ENCODE results near the gene STPG2. TPM values are rescaled to one million over a fixed set of nuclear protein-coding genes. Genes with fewer than 3 reads are reported as not detected.

The STPG2 gene
- total RNA-seq, 1 donor from 2014 or later, result 0.14 TPM

- H3K36me3 ChIP-seq (ENCODE audit: insufficient read depth, low read length), result no peaks in the 10 kb centered on the region
- Mint-ChIP-seq H3K27ac (ENCODE audit: unreplicated experiment) (no peak overlapping the region), H3K4me3 (ENCODE audit: unreplicated experiment) (no peak overlapping the region), H3K4me1 (ENCODE audit: low read depth, unreplicated experiment) (no peaks in the 10 kb centered on the region), H3K36me3 (ENCODE audit: low read depth, unreplicated experiment) (no peaks in the 10 kb centered on the region), H3K27me3 (ENCODE audit: low read depth, unreplicated experiment) (no peaks in the 10 kb centered on the region), H3K9me3 (ENCODE audit: unreplicated experiment) (peaks cover 4% of the 10 kb centered on the region)
- no peaks in the 10 kb centered on the region for H4K20me1 ChIP-seq (ENCODE audit: insufficient read depth, low read length)
- H3K9me3 ChIP-seq (ENCODE audit: insufficient read depth, low read depth, low read length), result peaks cover 7% of the 10 kb centered on the region
- H3K4me2 ChIP-seq (ENCODE audit: low read length), result no peak overlapping the region
- no peak overlapping the region for H3K9ac ChIP-seq (ENCODE audit: low read length)
- H3K27ac ChIP-seq (ENCODE audit: low read depth, low read length), result no peak overlapping the region
- no peaks in the 10 kb centered on the region for H3K27me3 ChIP-seq (ENCODE audit: insufficient read depth, low read length)
- TF ChIP-seq CTCF (IDR thresholded peaks at IDR 0.05; ENCODE audit: insufficient read depth, low read depth, low read length), result no peak
- TF ChIP-seq EZH2 (IDR thresholded peaks at IDR 0.05; ENCODE audit: insufficient read depth, low read length), result no peak
- H2AFZ ChIP-seq (ENCODE audit: low read depth, low read length), result no peak overlapping the region
- FAIRE-seq (no peak), DNase-seq (ENCODE audit: low read depth) (no peak)
- no peak overlapping the region for H3K4me3 ChIP-seq (ENCODE audit: insufficient read depth, low read depth, low read length)
- H3K79me2 ChIP-seq (ENCODE audit: insufficient read depth, low read length), result no peaks in the 10 kb centered on the region
- no peaks in the 10 kb centered on the region for H3K4me1 ChIP-seq (ENCODE audit: insufficient read depth, low read length)
Measured at GRCh38 chr4:97950836-97951235, 192.4 kb downstream of the STPG2 start.

GRCh38 chr4:97942951-97943350 lies 200.3 kb downstream of the STPG2 start:
- DNase-seq (ENCODE audit: low read depth) (no peak), FAIRE-seq (no peak)
- Histone ChIP-seq H3K79me2 (ENCODE audit: insufficient read depth, low read length) (no peaks in the 10 kb centered on the region), H3K4me2 (ENCODE audit: low read length) (no peak overlapping the region), H2AFZ (ENCODE audit: low read depth, low read length) (no peak overlapping the region), H3K27ac (ENCODE audit: low read depth, low read length) (no peak overlapping the region), H4K20me1 (ENCODE audit: insufficient read depth, low read length) (no peaks in the 10 kb centered on the region), H3K36me3 (ENCODE audit: insufficient read depth, low read length) (no peaks in the 10 kb centered on the region), H3K9me3 (ENCODE audit: insufficient read depth, low read depth, low read length) (no peaks in the 10 kb centered on the region), H3K9ac (ENCODE audit: low read length) (no peak overlapping the region), H3K4me3 (ENCODE audit: insufficient read depth, low read depth, low read length) (no peak overlapping the region), H3K27me3 (ENCODE audit: insufficient read depth, low read length) (no peaks in the 10 kb centered on the region), H3K4me1 (ENCODE audit: insufficient read depth, low read length) (no peaks in the 10 kb centered on the region)
- H3K36me3 Mint-ChIP-seq (ENCODE audit: low read depth, unreplicated experiment), result no peaks in the 10 kb centered on the region
- H3K9me3 Mint-ChIP-seq (ENCODE audit: unreplicated experiment), result peaks cover 11% of the 10 kb centered on the region
- no peak overlapping the region for H3K27ac Mint-ChIP-seq (ENCODE audit: unreplicated experiment)
- H3K4me3 Mint-ChIP-seq (ENCODE audit: unreplicated experiment), result no peak overlapping the region
- no peaks in the 10 kb centered on the region for H3K27me3 Mint-ChIP-seq (ENCODE audit: low read depth, unreplicated experiment)
- no peaks in the 10 kb centered on the region for H3K4me1 Mint-ChIP-seq (ENCODE audit: low read depth, unreplicated experiment)
- TF ChIP-seq EZH2 (IDR thresholded peaks at IDR 0.05; ENCODE audit: insufficient read depth, low read length), result no peak
- no peak for TF ChIP-seq CTCF (IDR thresholded peaks at IDR 0.05; ENCODE audit: insufficient read depth, low read depth, low read length)

- no peaks in the 10 kb centered on the region for H3K79me2 ChIP-seq (ENCODE audit: insufficient read depth, low read length)
- no peaks in the 10 kb centered on the region for H3K4me1 Mint-ChIP-seq (ENCODE audit: low read depth, unreplicated experiment)
- no peak overlapping the region for H3K4me2 ChIP-seq (ENCODE audit: low read length)
- H3K27ac ChIP-seq (ENCODE audit: low read depth, low read length), result no peak overlapping the region
- H3K4me1 ChIP-seq (ENCODE audit: insufficient read depth, low read length), result no peaks in the 10 kb centered on the region
- H3K36me3 ChIP-seq (ENCODE audit: insufficient read depth, low read length), result no peaks in the 10 kb centered on the region
- H3K4me3 ChIP-seq (ENCODE audit: insufficient read depth, low read depth, low read length), result no peak overlapping the region
- H3K27me3 Mint-ChIP-seq (ENCODE audit: low read depth, unreplicated experiment), result no peaks in the 10 kb centered on the region
- FAIRE-seq, result no peak
- no peak for DNase-seq (ENCODE audit: low read depth)
- H3K9me3 Mint-ChIP-seq (ENCODE audit: unreplicated experiment), result peaks cover 16% of the 10 kb centered on the region
- no peak overlapping the region for H3K4me3 Mint-ChIP-seq (ENCODE audit: unreplicated experiment)
- H3K36me3 Mint-ChIP-seq (ENCODE audit: low read depth, unreplicated experiment), result no peaks in the 10 kb centered on the region
- H2AFZ ChIP-seq (ENCODE audit: low read depth, low read length), result no peak overlapping the region
- no peaks in the 10 kb centered on the region for H3K9me3 ChIP-seq (ENCODE audit: insufficient read depth, low read depth, low read length)
- no peak overlapping the region for H3K27ac Mint-ChIP-seq (ENCODE audit: unreplicated experiment)
- no peaks in the 10 kb centered on the region for H4K20me1 ChIP-seq (ENCODE audit: insufficient read depth, low read length)
- H3K9ac ChIP-seq (ENCODE audit: low read length), result no peak overlapping the region
- TF ChIP-seq CTCF (IDR thresholded peaks at IDR 0.05; ENCODE audit: insufficient read depth, low read depth, low read length) (no peak), EZH2 (IDR thresholded peaks at IDR 0.05; ENCODE audit: insufficient read depth, low read length) (no peak)
- no peaks in the 10 kb centered on the region for H3K27me3 ChIP-seq (ENCODE audit: insufficient read depth, low read length)
Measured at GRCh38 chr4:97942137-97942536, 201.1 kb downstream of the STPG2 start.

Measured in astrocyte (in vitro differentiated cells and primary cell).